ENCODE results near the gene VAV3. TPM values are rescaled to one million over a fixed set of nuclear protein-coding genes. Genes with fewer than 3 reads are reported as not detected.

Gene VAV3
- total RNA-seq, 1 donor from 2014 or later: 29.1 TPM

DNA sequence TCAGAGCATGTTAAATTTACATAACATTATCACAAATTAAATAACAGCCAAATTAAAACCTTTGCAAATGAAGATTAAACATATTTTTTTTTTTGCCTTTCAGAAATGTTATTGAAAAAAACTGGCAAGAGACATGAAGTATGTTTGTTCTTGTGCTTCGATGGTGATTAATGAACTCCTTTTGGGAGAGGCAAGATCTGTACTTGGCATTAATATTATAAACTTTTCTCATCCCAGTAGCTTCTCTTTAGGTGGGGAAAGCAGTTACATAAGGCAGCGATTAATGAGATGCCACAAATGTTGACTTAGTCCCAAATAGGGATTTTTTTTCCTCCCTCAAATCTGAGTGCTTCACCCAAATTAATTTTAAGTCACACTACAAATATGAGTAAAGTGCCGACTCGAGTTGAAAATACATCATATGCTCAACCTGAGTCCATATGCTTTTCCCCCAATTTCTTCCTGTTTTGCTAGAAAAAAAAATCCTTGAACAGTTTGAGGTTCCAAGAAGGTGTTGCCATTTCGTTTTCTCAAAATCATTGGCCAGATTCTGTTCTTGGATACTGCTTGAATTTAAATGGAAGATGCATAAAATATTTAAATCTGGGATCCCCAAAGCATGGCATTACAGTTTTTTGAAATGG lies 294.5 kb downstream of the VAV3 start:
- H3K9me3 Mint-ChIP-seq: peaks cover 6% of the 10 kb centered on the region
- H3K27ac Mint-ChIP-seq: no peak overlapping the region
- TF ChIP-seq, protein P1, sequence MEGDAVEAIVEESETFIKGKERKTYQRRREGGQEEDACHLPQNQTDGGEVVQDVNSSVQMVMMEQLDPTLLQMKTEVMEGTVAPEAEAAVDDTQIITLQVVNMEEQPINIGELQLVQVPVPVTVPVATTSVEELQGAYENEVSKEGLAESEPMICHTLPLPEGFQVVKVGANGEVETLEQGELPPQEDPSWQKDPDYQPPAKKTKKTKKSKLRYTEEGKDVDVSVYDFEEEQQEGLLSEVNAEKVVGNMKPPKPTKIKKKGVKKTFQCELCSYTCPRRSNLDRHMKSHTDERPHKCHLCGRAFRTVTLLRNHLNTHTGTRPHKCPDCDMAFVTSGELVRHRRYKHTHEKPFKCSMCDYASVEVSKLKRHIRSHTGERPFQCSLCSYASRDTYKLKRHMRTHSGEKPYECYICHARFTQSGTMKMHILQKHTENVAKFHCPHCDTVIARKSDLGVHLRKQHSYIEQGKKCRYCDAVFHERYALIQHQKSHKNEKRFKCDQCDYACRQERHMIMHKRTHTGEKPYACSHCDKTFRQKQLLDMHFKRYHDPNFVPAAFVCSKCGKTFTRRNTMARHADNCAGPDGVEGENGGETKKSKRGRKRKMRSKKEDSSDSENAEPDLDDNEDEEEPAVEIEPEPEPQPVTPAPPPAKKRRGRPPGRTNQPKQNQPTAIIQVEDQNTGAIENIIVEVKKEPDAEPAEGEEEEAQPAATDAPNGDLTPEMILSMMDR (IDR thresholded peaks at IDR 0.05): no peak
- CTCF ChIA-PET: no interaction called here
- H3K27me3 Mint-ChIP-seq: no peaks in the 10 kb centered on the region
- H3K4me3 Mint-ChIP-seq: no peak overlapping the region
- intact Hi-C loops (cut with micrococcal nuclease): no loop called here
- ATAC-seq (ENCODE audit: low read depth) (no peak), DNase-seq (no peak)
- POLR2A ChIA-PET: no interaction called here
- peaks cover 60% of the 10 kb centered on the region for H3K36me3 Mint-ChIP-seq (ENCODE audit: low read depth)
- no peaks in the 10 kb centered on the region for H3K4me1 Mint-ChIP-seq

DNA sequence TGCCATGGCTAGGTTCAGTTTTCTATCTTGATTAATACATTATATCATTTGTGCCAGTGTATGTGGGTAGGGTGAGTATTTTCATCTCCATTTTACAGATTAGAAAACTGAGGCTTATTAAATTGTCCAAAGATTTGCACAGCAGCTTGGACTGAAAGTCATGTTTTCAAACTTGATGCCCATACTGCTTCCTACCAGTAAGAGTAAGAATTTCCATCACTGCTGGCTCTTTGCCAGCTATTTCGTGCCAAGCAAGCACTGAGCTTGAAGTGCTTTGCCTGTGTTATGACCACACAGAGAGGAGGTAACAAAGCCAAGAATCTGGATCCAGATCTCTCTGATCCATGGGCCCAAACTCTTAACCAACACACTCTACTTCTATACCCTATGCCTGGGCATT lies 295.0 kb downstream of the VAV3 start:
- Mint-ChIP-seq H3K4me3 (no peak overlapping the region), H3K9me3 (peaks cover 3% of the 10 kb centered on the region), H3K4me1 (no peaks in the 10 kb centered on the region), H3K27me3 (no peaks in the 10 kb centered on the region), H3K27ac (no peak overlapping the region), H3K36me3 (ENCODE audit: low read depth) (peaks cover 58% of the 10 kb centered on the region)
- DNase-seq (no peak), ATAC-seq (ENCODE audit: low read depth) (no peak)
- TF ChIP-seq, protein P1 (IDR thresholded peaks at IDR 0.05): no peak
- ChIA-PET POLR2A (no interaction called here), CTCF (no interaction called here)
- intact Hi-C loops (cut with micrococcal nuclease): no loop called here

DNA sequence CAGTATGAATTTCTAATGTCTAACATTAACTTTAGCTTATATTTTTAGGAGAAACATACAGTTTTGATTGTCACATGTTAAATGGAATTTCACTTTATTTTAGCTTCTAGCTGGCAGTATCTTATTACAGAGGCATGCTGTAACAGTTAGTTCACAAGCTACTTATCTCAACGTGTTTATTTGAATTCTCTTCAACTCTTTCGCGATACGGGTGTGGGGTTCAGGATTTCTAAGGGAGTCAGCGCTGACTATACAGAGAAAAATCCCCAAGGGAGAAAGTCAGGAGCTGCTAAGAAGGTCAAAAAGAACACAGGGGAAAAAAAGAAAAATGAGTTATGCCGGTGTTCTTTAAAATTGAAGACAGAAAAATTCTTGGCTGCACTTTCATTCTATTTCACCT lies 296.2 kb downstream of the VAV3 start:
- Mint-ChIP-seq H3K9me3 (no peaks in the 10 kb centered on the region), H3K4me1 (no peaks in the 10 kb centered on the region), H3K36me3 (ENCODE audit: low read depth) (peaks cover 56% of the 10 kb centered on the region), H3K27me3 (no peaks in the 10 kb centered on the region), H3K27ac (no peak overlapping the region), H3K4me3 (no peak overlapping the region)
- TF ChIP-seq, protein P1 (IDR thresholded peaks at IDR 0.05): no peak
- ATAC-seq (ENCODE audit: low read depth) (no peak), DNase-seq (no peak)
- intact Hi-C loops (cut with micrococcal nuclease): no loop called here
- ChIA-PET CTCF (no interaction called here), POLR2A (no interaction called here)

DNA sequence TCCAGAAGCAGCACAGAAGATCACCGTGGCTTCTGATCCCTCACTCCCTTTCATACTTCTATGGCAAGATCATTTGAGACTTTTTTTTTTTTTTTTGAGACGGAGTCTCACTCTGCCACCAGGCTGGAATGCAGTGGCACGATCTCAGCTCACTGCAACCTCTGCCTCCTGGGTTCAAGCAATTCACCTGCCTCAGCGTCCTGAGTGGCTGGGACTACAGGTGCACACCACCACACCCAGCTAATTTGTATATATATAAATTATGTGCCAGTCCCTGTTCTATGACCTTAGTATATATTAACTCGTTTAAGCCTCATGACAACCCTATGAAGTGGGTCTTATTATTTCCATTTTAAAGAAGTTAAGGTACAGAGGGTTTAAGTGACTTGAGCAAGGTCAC lies 298.5 kb downstream of the VAV3 start:
- Mint-ChIP-seq H3K9me3 (no peaks in the 10 kb centered on the region), H3K27me3 (no peaks in the 10 kb centered on the region), H3K4me1 (no peaks in the 10 kb centered on the region), H3K4me3 (no peak overlapping the region), H3K36me3 (ENCODE audit: low read depth) (peaks cover 49% of the 10 kb centered on the region), H3K27ac (no peak overlapping the region)
- DNase-seq (no peak), ATAC-seq (ENCODE audit: low read depth) (no peak)
- ChIA-PET POLR2A (no interaction called here), CTCF (no interaction called here)
- intact Hi-C loops (cut with micrococcal nuclease): no loop called here
- TF ChIP-seq, protein P1 (IDR thresholded peaks at IDR 0.05): no peak

DNA sequence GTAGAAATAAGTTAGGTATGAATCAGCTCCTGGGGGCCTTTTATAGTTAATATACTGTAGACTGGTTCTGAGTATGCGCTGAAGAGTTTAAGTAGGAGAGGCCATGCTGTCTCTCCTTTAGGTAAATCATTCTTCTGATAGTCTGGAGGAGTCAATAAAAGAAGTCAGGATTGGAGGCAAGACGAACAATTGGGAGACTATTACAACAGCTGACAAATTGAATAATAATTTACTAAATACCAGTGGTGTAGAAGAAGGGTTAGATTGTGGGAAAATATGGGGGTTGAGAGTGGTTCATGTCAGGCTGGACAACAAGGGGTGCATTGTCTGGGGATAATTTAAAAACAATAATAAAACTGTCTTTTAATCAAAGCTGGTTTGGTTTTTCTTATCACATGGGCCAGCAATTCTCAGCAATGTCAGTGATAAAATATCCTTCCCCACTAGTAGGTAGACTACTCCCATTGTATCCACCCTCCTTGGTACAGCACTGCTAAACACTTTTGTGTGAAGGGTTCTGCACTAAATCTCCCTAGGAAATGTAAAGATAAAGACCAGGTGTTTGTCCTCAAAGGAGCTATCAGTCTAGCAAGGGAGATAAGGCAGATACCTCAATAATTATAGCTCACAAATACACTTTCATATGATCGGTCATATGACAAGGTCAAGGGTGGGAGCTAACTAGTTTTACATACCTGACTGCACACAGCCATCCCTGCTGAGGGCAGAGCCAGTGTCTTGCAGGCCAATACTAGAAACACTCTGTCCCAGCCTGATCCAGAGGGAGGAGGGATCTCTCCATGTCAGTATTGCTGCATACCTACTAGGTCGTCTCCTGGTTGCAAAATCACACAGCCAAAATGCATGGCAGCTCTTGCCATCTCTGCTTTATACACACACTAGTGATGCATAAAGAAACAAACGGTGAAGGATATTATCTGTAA lies 299.7 kb downstream of the VAV3 start:
- CTCF ChIA-PET: no interaction called here
- TF ChIP-seq, protein P1 (IDR thresholded peaks at IDR 0.05): no peak
- Mint-ChIP-seq H3K27me3 (no peaks in the 10 kb centered on the region), H3K27ac (no peak overlapping the region), H3K4me3 (no peak overlapping the region), H3K36me3 (ENCODE audit: low read depth) (peaks cover 46% of the 10 kb centered on the region), H3K4me1 (no peaks in the 10 kb centered on the region), H3K9me3 (no peaks in the 10 kb centered on the region)
- POLR2A ChIA-PET: no interaction called here
- intact Hi-C loops (cut with micrococcal nuclease): no loop called here
- DNase-seq: no peak
- ATAC-seq (ENCODE audit: low read depth): no peak

All from activated B cell treated with CpG ODN at 0.5 μM for 24 hours (primary cell).